ENCODE results near the gene PGC.

DNA sequence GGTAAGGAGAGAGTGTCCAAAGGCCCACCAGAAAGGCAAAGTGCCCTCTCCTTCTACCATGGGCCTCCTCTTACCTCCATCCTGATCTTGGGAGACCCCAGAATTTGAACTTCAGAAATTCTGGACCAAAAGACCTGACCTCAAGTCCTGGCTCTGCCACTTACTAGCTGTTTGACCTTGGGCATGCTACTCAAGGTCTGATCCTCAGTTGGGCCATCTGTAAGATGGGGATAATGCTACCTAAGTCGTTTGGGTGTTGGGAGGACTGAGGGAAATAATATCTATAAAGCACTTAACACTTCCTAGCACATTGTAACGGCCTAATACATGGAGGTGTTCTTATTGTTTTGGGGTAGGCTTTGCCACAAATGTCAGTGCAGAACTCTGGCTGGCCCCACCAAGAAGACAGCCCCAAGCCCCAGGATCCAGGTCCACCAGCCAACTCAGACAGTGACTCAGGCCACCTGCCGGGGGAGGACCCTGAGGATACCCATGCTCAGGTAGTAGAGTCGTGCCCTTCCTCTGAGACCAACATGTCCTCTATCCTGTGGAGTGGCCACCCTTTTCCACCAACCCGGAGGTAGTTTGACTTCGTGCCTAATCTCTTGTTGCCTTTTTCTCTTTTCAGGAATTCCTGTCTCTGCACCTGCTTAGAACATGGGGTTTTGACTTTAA, 36.0 kb upstream of the PGC start:
- TF ChIP-seq, protein P1, sequence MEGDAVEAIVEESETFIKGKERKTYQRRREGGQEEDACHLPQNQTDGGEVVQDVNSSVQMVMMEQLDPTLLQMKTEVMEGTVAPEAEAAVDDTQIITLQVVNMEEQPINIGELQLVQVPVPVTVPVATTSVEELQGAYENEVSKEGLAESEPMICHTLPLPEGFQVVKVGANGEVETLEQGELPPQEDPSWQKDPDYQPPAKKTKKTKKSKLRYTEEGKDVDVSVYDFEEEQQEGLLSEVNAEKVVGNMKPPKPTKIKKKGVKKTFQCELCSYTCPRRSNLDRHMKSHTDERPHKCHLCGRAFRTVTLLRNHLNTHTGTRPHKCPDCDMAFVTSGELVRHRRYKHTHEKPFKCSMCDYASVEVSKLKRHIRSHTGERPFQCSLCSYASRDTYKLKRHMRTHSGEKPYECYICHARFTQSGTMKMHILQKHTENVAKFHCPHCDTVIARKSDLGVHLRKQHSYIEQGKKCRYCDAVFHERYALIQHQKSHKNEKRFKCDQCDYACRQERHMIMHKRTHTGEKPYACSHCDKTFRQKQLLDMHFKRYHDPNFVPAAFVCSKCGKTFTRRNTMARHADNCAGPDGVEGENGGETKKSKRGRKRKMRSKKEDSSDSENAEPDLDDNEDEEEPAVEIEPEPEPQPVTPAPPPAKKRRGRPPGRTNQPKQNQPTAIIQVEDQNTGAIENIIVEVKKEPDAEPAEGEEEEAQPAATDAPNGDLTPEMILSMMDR (IDR thresholded peaks at IDR 0.05; ENCODE audit: low read depth, low read length, poor library complexity, severe bottlenecking): no peak
- TF ChIP-seq EZH2phosphoT487 (IDR thresholded peaks at IDR 0.05; ENCODE audit: borderline replicate concordance, low read length): no peak
